H1 (cell line): ENCODE measurements around the gene SSX2IP. TPM values are rescaled to one million over a fixed set of nuclear protein-coding genes. Genes with fewer than 3 reads are reported as not detected.

Source experiments
- EZH2 ChIP-seq: fragments of 200-600 bp; sonication (generic); IDR thresholded peaks from 2 replicates; pipeline ENCODE4 v1.7.1; 2012; ENCODE audit warnings: low read depth, mild to moderate bottlenecking, moderate library complexity, low read length, inconsistent platforms; ENCODE audit not compliant: severe bottlenecking
- JUND ChIP-seq: IDR thresholded peaks from 2 replicates; pipeline ENCODE4 v1.6.1; 2011; ENCODE audit warnings: mild to moderate bottlenecking, improper control_type of control experiment, low read length
- KDM5A ChIP-seq: fragments of 200-600 bp; IDR thresholded peaks from 2 replicates; pipeline ENCODE4 v1.7.1; 2012; ENCODE audit warnings: mild to moderate bottlenecking, low read length, inconsistent platforms, mixed read lengths
- SRF ChIP-seq: IDR thresholded peaks from 2 replicates; pipeline ENCODE4 v1.6.1; 2011; ENCODE audit warnings: mild to moderate bottlenecking, low read depth, low read length, moderate library complexity
- SUZ12 ChIP-seq: fragments of 200-600 bp; sonication (generic); IDR thresholded peaks from 2 replicates; pipeline ENCODE4 v1.6.1; 2012; ENCODE audit warnings: mild to moderate bottlenecking, inconsistent platforms, low read length, moderate library complexity, mixed read lengths
- TBP ChIP-seq: IDR thresholded peaks from 2 replicates; pipeline ENCODE4 v1.6.1; 2011; ENCODE audit warnings: low read depth, low read length, improper control_type of control experiment
- polyA plus RNA-seq, 7 experiments: library from polyadenylated mRNA; depleted of rRNA in 3 of 7; stranded (reverse) in 5 of 7; unstranded in 2 of 7; fragments of >200 nt in 5 of 7; fragments of 200-250 nt in 2 of 7; gene quantifications; 1 replicate in 5 of 7; 2 replicates in 1 of 7; 4 replicates in 1 of 7; pipeline versions ENCODE4 v1.2.1 to v1.2.3, GENCODE V29; 2011 to 2013; ENCODE audit warnings: missing spikeins in 2 of 7, mixed read lengths in 2 of 7
- total RNA-seq: library from RNA; stranded (reverse); fragmentation: NEBNext Ultra II Directional; extraction: Animal tissue kit (Norgen Biotek cat#: 25700); gene quantifications from 2 replicates; pipeline ENCODE4 v1.2.1, GENCODE V29; 2021

SSX2IP gene
- total and polyA plus RNA-seq, 2 of the 8 experiments (the other 6 are each of a cell fraction or from before 2014, with no cell fraction given) = 4.0 to 31.3 TPM

- TF ChIP-seq JUND (no peak), EZH2 (no peak), TBP (no peak), SRF (no peak), SUZ12 (no peak), KDM5A (no peak)
Observed at GRCh38 chr1:84712276-84712874, 22.1 kb upstream of the SSX2IP start (continued).
